Measurements from ENCODE around the gene HDAC11. TPM values are rescaled to one million over a fixed set of nuclear protein-coding genes. Genes with fewer than 3 reads are reported as not detected.

HDAC11 gene
- total and polyA plus RNA-seq, 10 donors: 2.5 to 11.2 (median 6.3) TPM

DNA sequence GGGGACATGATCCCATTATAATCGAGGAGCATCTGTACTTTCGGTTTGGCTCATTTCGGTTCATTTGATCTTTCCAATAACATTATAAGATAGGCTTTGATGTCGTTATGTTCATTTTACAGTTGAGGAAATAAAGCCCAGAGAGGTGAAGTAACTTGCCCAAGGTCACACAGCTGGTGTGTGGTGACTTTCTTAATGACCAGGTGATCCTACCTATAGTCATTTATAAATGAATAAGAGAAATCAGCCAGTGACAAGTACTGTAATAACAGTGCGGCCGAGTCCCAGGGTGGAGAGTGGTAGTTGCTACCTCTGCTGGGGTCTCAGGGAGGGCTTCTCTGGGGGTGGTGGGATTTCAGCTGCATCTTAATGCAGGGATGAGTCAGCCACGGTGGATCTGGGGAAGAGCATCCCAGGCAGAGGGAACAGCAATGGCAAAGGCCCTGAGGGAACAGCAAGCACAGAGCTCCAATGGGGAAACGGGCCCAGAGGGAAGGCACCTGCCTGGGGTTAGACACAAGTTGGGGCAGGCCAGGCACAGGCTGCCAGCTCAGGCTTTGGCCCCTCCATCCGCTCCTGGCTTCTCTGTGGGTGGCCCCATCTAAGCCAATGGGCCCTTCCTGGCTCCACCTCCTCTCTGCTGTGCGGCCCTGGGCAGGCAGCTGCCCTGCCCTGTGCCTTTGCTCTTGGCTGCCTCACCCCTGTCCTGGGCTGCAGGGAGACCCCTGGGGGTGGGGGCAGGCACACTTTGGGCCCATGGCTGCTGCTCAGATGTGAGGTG, 67.7 kb downstream of the HDAC11 start:
- H3K4me1 ChIP-seq: peaks cover 0 to 52% (median 22%) of the 10 kb centered on the region in 6 donors
- H3K27me3 ChIP-seq (replicated peaks in 1 of 7): peaks cover 0 to 77% (median 18%) of the 10 kb centered on the region in 7 donors
- DNase-seq: no peak
- intact Hi-C loops (cut with DNase I; ENCODE audit: low total_unique reads): no loop called here
- TF ChIP-seq POLR2AphosphoS5 (IDR thresholded peaks at IDR 0.05): no peak
- TF ChIP-seq POLR2A (IDR thresholded peaks at IDR 0.05): no peak
- TF ChIP-seq, protein P1, sequence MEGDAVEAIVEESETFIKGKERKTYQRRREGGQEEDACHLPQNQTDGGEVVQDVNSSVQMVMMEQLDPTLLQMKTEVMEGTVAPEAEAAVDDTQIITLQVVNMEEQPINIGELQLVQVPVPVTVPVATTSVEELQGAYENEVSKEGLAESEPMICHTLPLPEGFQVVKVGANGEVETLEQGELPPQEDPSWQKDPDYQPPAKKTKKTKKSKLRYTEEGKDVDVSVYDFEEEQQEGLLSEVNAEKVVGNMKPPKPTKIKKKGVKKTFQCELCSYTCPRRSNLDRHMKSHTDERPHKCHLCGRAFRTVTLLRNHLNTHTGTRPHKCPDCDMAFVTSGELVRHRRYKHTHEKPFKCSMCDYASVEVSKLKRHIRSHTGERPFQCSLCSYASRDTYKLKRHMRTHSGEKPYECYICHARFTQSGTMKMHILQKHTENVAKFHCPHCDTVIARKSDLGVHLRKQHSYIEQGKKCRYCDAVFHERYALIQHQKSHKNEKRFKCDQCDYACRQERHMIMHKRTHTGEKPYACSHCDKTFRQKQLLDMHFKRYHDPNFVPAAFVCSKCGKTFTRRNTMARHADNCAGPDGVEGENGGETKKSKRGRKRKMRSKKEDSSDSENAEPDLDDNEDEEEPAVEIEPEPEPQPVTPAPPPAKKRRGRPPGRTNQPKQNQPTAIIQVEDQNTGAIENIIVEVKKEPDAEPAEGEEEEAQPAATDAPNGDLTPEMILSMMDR (IDR thresholded peaks at IDR 0.05 in 8 of 11, conservative IDR thresholded peaks at IDR 0.05 in 3 of 11): no peak
- WGBS, 5 donors: 83 to 97% (median 90%) methylated on average over 10 of the region's 10 CpGs
- no peaks in the 10 kb centered on the region for H3K9me3 ChIP-seq
- no peaks in the 10 kb centered on the region for H3K36me3 ChIP-seq
- H3K27ac ChIP-seq: no peak overlapping the region
- no peak overlapping the region for H3K4me3 ChIP-seq

DNA sequence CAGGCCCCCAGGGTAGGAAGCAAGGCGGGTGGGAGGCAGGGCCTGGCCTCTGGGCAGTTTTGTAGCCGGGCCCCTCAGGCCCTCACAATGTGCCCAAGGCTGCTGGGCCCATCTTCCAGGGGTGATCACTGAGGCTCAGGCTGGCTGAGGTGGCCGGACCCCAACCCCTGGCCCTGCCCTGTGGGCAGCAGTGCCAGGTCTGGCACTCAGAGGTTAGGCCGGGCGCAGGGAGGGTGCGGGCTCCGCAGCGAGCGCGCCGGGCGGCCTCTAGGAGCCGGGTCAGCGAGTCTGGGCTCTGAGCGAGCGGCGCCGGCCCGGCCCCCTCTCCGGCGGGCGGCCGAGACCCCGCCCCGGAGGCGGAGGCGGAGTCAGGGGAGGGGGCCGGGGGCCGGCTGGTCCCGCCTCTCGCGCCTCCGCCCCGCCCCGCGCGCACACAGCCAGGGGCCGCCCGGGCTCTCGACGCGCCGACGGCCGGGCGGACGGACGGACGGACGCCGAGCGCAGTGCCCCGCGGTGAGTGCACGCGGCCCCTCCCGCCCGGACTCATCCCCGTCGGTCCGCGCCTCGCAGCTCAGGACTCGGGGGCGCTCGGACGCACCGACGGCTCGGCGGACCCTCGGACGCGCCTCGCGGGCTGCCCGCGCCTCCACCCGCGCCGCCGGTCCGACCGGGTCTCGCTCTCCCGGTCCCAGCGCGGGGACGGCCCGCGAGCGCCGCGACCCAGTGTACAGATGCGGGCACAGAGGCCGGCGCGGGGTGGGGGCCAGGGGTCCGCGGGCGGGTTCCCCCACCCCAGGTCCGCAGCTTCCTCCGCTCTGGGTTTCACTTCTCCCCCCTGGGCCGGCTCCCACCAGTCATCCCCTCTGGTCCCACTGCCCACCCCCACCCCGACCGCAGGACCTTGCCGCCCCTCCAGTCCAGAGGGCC, 68.9 kb downstream of the HDAC11 start, which contains the start of gene FBLN2:
Gene FBLN2 (plus strand): TSS at position 430 of the 927 bp plus-strand sequence. CDS start 21,231 bp downstream, outside the sequence.
- intact Hi-C loops (cut with DNase I; ENCODE audit: low total_unique reads): no loop called here
- 5 to 14% (median 10%) methylated on average over 24 to 107 of the region's 107 CpGs for WGBS, 5 donors
- H3K4me3 ChIP-seq: peak within 1 kb of the TSS in 7 of 8 donors; percentile 7 to 70 (median 37)
- TF ChIP-seq, protein P1 (IDR thresholded peaks at IDR 0.05 in 8 of 11, conservative IDR thresholded peaks at IDR 0.05 in 3 of 11): no peak
- TF ChIP-seq POLR2AphosphoS5 (IDR thresholded peaks at IDR 0.05): no peak
- peaks cover 0 to 64% (median 28%) of the 10 kb centered on the region in 6 donors for H3K4me1 ChIP-seq
- no peaks in the 10 kb centered on the region for H3K36me3 ChIP-seq
- peaks cover 0 to 78% (median 18%) of the 10 kb centered on the region in 7 donors for H3K27me3 ChIP-seq (replicated peaks in 1 of 7)
- DNase-seq: peak; percentile 85
- H3K27ac ChIP-seq: peak within 1 kb of the TSS in 5 of 8 donors; percentile 9 to 70 (median 68)
- H3K9me3 ChIP-seq: no peaks in the 10 kb centered on the region

DNA sequence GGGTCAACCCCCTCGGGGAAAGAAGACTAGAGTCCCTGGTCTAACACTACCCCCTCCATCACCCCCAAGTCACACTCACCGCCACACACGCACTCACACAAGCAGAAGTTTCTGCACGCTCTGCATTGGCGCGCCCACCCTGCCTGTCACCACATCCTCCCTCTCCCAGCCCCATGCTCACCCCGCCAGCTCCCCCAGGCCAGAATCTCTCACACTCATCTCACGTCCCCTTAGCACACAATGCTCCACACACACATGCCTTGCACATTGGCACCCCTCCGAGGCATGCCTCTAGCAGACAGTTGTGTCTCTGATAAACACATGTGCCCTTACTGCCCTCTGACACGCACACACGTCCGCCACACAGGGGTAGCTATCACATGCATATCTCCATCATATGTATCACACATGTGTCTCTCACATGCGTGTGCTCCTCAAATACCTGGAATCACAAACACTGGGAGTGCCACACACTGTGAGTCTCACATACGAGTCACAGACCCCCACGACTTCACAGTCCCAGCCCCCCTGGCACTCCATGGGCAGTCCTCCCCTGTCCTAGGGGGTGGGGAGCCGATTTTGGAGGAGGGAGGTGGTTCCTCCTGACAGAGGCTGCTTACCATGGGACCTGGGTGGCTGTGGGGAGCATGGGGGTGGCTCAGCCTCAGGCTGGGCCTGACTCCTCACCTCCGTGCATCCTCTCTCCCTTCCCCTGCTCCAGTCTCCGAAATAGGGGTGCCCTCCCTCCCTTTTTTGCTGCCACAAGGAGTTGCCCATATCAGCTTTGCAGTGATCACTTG, 69.7 kb downstream of the HDAC11 start:
- WGBS, 5 donors: 41 to 67% (median 55%) methylated on average over 16 to 18 of the region's 18 CpGs
- H3K4me1 ChIP-seq: peaks cover 0 to 60% (median 29%) of the 10 kb centered on the region in 6 donors
- peak overlapping the region in 5 of 8 donors; percentile 9 to 70 (median 68) for H3K27ac ChIP-seq
- no peaks in the 10 kb centered on the region for H3K9me3 ChIP-seq
- no peak for TF ChIP-seq POLR2AphosphoS5 (IDR thresholded peaks at IDR 0.05)
- TF ChIP-seq, protein P1 (IDR thresholded peaks at IDR 0.05 in 8 of 11, conservative IDR thresholded peaks at IDR 0.05 in 3 of 11): no peak
- TF ChIP-seq POLR2A (IDR thresholded peaks at IDR 0.05): no peak
- peak overlapping the region in 5 of 8 donors; percentile 22 to 70 (median 37) for H3K4me3 ChIP-seq
- intact Hi-C loops (cut with DNase I; ENCODE audit: low total_unique reads): no loop called here
- peak; percentile 82 for DNase-seq
- peaks cover 0 to 79% (median 18%) of the 10 kb centered on the region in 7 donors for H3K27me3 ChIP-seq (replicated peaks in 1 of 7)
- H3K36me3 ChIP-seq: no peaks in the 10 kb centered on the region
